Measurements from ENCODE around the gene PAX5. TPM values are rescaled to one million over a fixed set of nuclear protein-coding genes. Genes with fewer than 3 reads are reported as not detected.

Gene PAX5
- polyA plus RNA-seq, 3 donors: 0.03 to 0.15 TPM; not detected in 1

- H3K27me3 ChIP-seq (ENCODE audit: control insufficient read depth in 2 of 2, insufficient read depth in 2 of 2, low read length in 2 of 2): no peaks in the 10 kb centered on the region
- no peaks in the 10 kb centered on the region for H3K4me1 ChIP-seq (ENCODE audit: control insufficient read depth in 1 of 2, insufficient read depth in 2 of 2, low read length in 2 of 2)
- no peaks in the 10 kb centered on the region for H3K36me3 Mint-ChIP-seq
- H3K4me1 Mint-ChIP-seq: no peaks in the 10 kb centered on the region
- H3K4me3 Mint-ChIP-seq: peak overlapping the region in 1 of 2 donors; percentile 1
- no peak overlapping the region for H3K27ac ChIP-seq (ENCODE audit: low read depth in 1 of 2, low read length in 2 of 2)
- peaks cover 0 to 2% (median 0%) of the 10 kb centered on the region in 7 donors for H3K9me3 Mint-ChIP-seq
- intact Hi-C loops (cut with micrococcal nuclease): no loop called here
- no peak for DNase-seq
- no peaks in the 10 kb centered on the region for H3K36me3 ChIP-seq (replicated peaks in 1 of 2; ENCODE audit: control insufficient read depth in 1 of 2, insufficient read depth in 2 of 2, low read length in 2 of 2)
- H3K27me3 Mint-ChIP-seq (ENCODE audit: low read depth in 3 of 3): peaks cover 2 to 5% (median 5%) of the 10 kb centered on the region in 3 donors
- no peak overlapping the region for H2AFZ ChIP-seq (ENCODE audit: insufficient read depth, low read depth, low read length, poor library complexity, severe bottlenecking)
- H4K20me1 ChIP-seq (ENCODE audit: insufficient read depth, low read length): no peaks in the 10 kb centered on the region
- H3K4me2 ChIP-seq (replicated peaks; ENCODE audit: extremely low read depth, low read length, poor library complexity, severe bottlenecking): no peak overlapping the region
- no peaks in the 10 kb centered on the region for H3K79me2 ChIP-seq (ENCODE audit: insufficient read depth, low read length)
- H3K27ac Mint-ChIP-seq: no peak overlapping the region
- no peak overlapping the region for H3K4me3 ChIP-seq (replicated peaks in 1 of 3; ENCODE audit: low read depth in 2 of 3, low read length in 3 of 3)
- H3K9me3 ChIP-seq (replicated peaks in 1 of 2; ENCODE audit: control insufficient read depth in 1 of 2, insufficient read depth in 1 of 2, low read length in 2 of 2): no peaks in the 10 kb centered on the region
- WGBS (ENCODE audit: insufficient coverage): 59% methylated on average over 17 of the region's 21 CpGs
- TF ChIP-seq CTCF (IDR thresholded peaks at IDR 0.05): peak; percentile 53
- H3K9ac ChIP-seq (ENCODE audit: insufficient read depth, low read length, poor library complexity, severe bottlenecking): no peak overlapping the region
Observed at GRCh38 chr9:36862206-36863145, 171.6 kb downstream of the PAX5 start.

- H3K9me3 Mint-ChIP-seq: peaks cover 0 to 2% (median 0%) of the 10 kb centered on the region in 7 donors
- H3K36me3 Mint-ChIP-seq: no peaks in the 10 kb centered on the region
- 87% methylated on average over 6 of the region's 7 CpGs for WGBS (ENCODE audit: insufficient coverage)
- no peaks in the 10 kb centered on the region for H3K9me3 ChIP-seq (replicated peaks in 1 of 2; ENCODE audit: control insufficient read depth in 1 of 2, insufficient read depth in 1 of 2, low read length in 2 of 2)
- no peak overlapping the region for H3K27ac ChIP-seq (ENCODE audit: low read depth in 1 of 2, low read length in 2 of 2)
- intact Hi-C loops (cut with micrococcal nuclease): no loop called here
- H2AFZ ChIP-seq (ENCODE audit: insufficient read depth, low read depth, low read length, poor library complexity, severe bottlenecking): no peak overlapping the region
- H3K4me2 ChIP-seq (replicated peaks; ENCODE audit: extremely low read depth, low read length, poor library complexity, severe bottlenecking): no peak overlapping the region
- no peak for TF ChIP-seq CTCF (IDR thresholded peaks at IDR 0.05)
- H3K79me2 ChIP-seq (ENCODE audit: insufficient read depth, low read length): no peaks in the 10 kb centered on the region
- H4K20me1 ChIP-seq (ENCODE audit: insufficient read depth, low read length): no peaks in the 10 kb centered on the region
- no peaks in the 10 kb centered on the region for H3K36me3 ChIP-seq (replicated peaks in 1 of 2; ENCODE audit: control insufficient read depth in 1 of 2, insufficient read depth in 2 of 2, low read length in 2 of 2)
- H3K27ac Mint-ChIP-seq: no peak overlapping the region
- no peak for DNase-seq
- no peaks in the 10 kb centered on the region for H3K27me3 ChIP-seq (ENCODE audit: control insufficient read depth in 2 of 2, insufficient read depth in 2 of 2, low read length in 2 of 2)
- H3K4me1 Mint-ChIP-seq: no peaks in the 10 kb centered on the region
- H3K27me3 Mint-ChIP-seq (ENCODE audit: low read depth in 3 of 3): peaks cover 2 to 5% (median 5%) of the 10 kb centered on the region in 3 donors
- H3K4me1 ChIP-seq (ENCODE audit: control insufficient read depth in 1 of 2, insufficient read depth in 2 of 2, low read length in 2 of 2): no peaks in the 10 kb centered on the region
- H3K9ac ChIP-seq (ENCODE audit: insufficient read depth, low read length, poor library complexity, severe bottlenecking): no peak overlapping the region
- H3K4me3 Mint-ChIP-seq: no peak overlapping the region
- H3K4me3 ChIP-seq (replicated peaks in 1 of 3; ENCODE audit: low read depth in 2 of 3, low read length in 3 of 3): no peak overlapping the region
Observed at GRCh38 chr9:36861528-36862205, 172.4 kb downstream of the PAX5 start.
